Measurements from ENCODE around the gene ABHD12B. TPM values are rescaled to one million over a fixed set of nuclear protein-coding genes. Genes with fewer than 3 reads are reported as not detected.

ABHD12B gene
- total and polyA plus RNA-seq, 12 donors = not detected

GRCh38 chr14:50853891-50854290 lies 18.0 kb upstream of the ABHD12B start:
- no peaks in the 10 kb centered on the region for H3K4me1 ChIP-seq
- H3K9me3 ChIP-seq = no peaks in the 10 kb centered on the region
- H3K27me3 ChIP-seq = no peaks in the 10 kb centered on the region
- no peak overlapping the region for H3K4me3 ChIP-seq
- intact Hi-C loops (cut with DNase I) = no loop called here
- H3K27ac ChIP-seq = no peak overlapping the region
- H3K36me3 ChIP-seq = no peaks in the 10 kb centered on the region
- no peak for TF ChIP-seq CTCF (IDR thresholded peaks at IDR 0.05)
- ATAC-seq (no peak), DNase-seq (no peak)

- WGBS, 2 donors = 89% methylated on average over 5 of the region's 5 CpGs
- ATAC-seq (no peak), DNase-seq (no peak)
- no peaks in the 10 kb centered on the region for H3K36me3 ChIP-seq
- peaks cover 0 to 6% (median 4%) of the 10 kb centered on the region in 9 donors for H3K4me1 ChIP-seq
- intact Hi-C loops (cut with DNase I) = no loop called here
- no peak overlapping the region for H3K27ac ChIP-seq
- H3K4me3 ChIP-seq = no peak overlapping the region
- no peaks in the 10 kb centered on the region for H3K9me3 ChIP-seq
- H3K27me3 ChIP-seq = no peaks in the 10 kb centered on the region
- no peak for TF ChIP-seq CTCF (IDR thresholded peaks at IDR 0.05)
These were observed 17.3 kb upstream of the ABHD12B start for GRCh38 chr14:50854521-50854920.

- H3K27ac ChIP-seq = no peak overlapping the region
- intact Hi-C loops (cut with DNase I) = loop anchor here in 1 of 10 donors (5.0 kb wide), 1 partner anchor 68 kb away; no protein-coding TSS in a partner anchor
- 57 to 71% methylated on average over 1 of the region's 1 CpG for WGBS, 2 donors
These were observed 16.3 kb upstream of the ABHD12B start for GRCh38 chr14:50855558-50855957.

GRCh38 chr14:50856660-50857059 lies 15.2 kb upstream of the ABHD12B start:
- intact Hi-C loops (cut with DNase I) = loop anchor here in 1 of 10 donors (5.0 kb wide), 1 partner anchor 69 kb away; no protein-coding TSS in a partner anchor
- WGBS, 2 donors = 82 to 83% methylated on average over 5 of the region's 5 CpGs
- no peak for ATAC-seq
- no peak for TF ChIP-seq CTCF (IDR thresholded peaks at IDR 0.05)
- H3K36me3 ChIP-seq = no peaks in the 10 kb centered on the region
- no peaks in the 10 kb centered on the region for H3K27me3 ChIP-seq
- peaks cover 0 to 11% (median 7%) of the 10 kb centered on the region in 9 donors for H3K4me1 ChIP-seq
- DNase-seq = no peak
- H3K4me3 ChIP-seq = no peak overlapping the region
- H3K27ac ChIP-seq = no peak overlapping the region
- no peaks in the 10 kb centered on the region for H3K9me3 ChIP-seq

More at GRCh38 chr14:50855558-50855957, 16.3 kb upstream of the ABHD12B start:
- Histone ChIP-seq H3K4me1 (peaks cover 0 to 11% (median 7%) of the 10 kb centered on the region in 9 donors), H3K4me3 (no peak overlapping the region), H3K9me3 (no peaks in the 10 kb centered on the region), H3K27me3 (no peaks in the 10 kb centered on the region), H3K36me3 (no peaks in the 10 kb centered on the region)
- no peak for TF ChIP-seq CTCF (IDR thresholded peaks at IDR 0.05)
- DNase-seq = no peak
- ATAC-seq = no peak
